KOPT-K1 (cell line): Measurements from ENCODE around the gene SAFB.

Experiments
- H3K27ac ChIP-seq: fragments of 200-600 bp; sonication (generic); 2 replicates; pipeline ENCODE4 v1.5.1; 2016; ENCODE audit warnings: antibody characterized with exemption, mild to moderate bottlenecking, low read depth, low read length; ENCODE audit not compliant: poor library complexity, severe bottlenecking
- H3K36me3 ChIP-seq: fragments of 200-600 bp; sonication (generic); 2 replicates; pipeline ENCODE4 v1.5.1; 2017; ENCODE audit warnings: antibody characterized with exemption, mild to moderate bottlenecking, low read length, moderate library complexity; ENCODE audit not compliant: insufficient read depth
- H3K9me3 ChIP-seq: fragments of 200-600 bp; sonication (generic); 2 replicates; pipeline ENCODE4 v1.5.1; 2017; ENCODE audit warnings: antibody characterized with exemption, low read length, mild to moderate bottlenecking; ENCODE audit not compliant: insufficient read depth, poor library complexity, severe bottlenecking

The SAFB gene

DNA sequence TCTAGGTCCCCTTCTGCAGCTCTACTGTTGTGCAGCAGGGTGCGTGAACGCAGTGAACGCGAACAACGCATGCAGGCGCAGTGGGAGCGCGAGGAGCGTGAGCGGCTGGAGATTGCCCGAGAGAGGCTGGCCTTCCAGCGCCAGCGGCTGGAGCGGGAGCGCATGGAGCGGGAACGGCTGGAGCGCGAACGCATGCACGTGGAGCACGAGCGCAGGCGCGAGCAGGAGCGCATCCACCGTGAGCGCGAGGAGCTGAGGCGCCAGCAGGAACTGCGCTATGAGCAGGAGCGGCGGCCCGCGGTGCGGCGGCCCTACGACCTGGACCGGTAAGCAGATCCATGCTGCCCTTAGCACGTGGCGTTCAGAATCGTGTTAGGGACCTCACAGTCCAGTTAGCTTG lies 38.6 kb downstream of the SAFB start:
- H3K9me3 ChIP-seq = no peaks in the 10 kb centered on the region
- H3K36me3 ChIP-seq = peaks cover 99% of the 10 kb centered on the region
- H3K27ac ChIP-seq = no peak overlapping the region

DNA sequence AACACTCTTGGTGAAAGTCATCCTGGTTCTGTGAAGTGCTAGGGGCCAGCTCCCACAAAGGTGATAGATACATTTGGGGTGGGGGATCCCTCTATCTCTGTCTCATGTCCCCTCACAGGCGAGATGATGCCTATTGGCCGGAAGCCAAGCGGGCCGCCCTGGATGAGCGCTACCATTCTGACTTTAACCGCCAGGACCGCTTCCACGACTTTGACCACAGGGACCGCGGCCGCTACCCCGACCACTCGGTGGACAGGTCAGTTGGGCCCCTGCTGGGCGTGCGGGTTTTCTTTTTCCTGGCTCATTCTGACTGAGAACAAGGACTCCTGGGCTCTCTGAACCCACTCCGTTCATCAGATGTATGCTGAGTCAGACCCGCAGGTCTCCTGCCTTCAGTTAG lies 41.0 kb downstream of the SAFB start:
- H3K27ac ChIP-seq = no peak overlapping the region
- peaks cover 99% of the 10 kb centered on the region for H3K36me3 ChIP-seq
- H3K9me3 ChIP-seq = no peaks in the 10 kb centered on the region

DNA sequence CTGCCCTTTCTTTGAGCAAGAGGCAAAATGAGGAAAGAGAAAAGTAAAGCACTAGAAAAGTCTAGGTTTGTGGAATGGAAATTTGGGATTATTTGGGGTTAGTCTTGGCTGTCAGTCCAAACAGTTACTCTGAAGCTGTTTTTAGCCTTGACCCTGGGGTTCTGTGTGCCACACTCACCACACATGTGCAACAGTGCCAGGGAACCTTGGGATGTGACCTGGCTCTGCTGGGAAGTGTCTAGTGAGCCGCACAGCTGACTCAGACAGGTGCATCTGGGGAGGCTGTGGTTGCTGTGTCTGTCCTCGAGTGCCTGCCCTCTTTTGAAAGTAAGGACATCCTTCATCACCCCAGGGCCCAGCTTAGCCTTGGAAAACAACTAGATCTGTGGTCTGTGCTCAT lies 41.6 kb downstream of the SAFB start:
- H3K9me3 ChIP-seq = no peaks in the 10 kb centered on the region
- H3K27ac ChIP-seq = no peak overlapping the region
- peaks cover 99% of the 10 kb centered on the region for H3K36me3 ChIP-seq

DNA sequence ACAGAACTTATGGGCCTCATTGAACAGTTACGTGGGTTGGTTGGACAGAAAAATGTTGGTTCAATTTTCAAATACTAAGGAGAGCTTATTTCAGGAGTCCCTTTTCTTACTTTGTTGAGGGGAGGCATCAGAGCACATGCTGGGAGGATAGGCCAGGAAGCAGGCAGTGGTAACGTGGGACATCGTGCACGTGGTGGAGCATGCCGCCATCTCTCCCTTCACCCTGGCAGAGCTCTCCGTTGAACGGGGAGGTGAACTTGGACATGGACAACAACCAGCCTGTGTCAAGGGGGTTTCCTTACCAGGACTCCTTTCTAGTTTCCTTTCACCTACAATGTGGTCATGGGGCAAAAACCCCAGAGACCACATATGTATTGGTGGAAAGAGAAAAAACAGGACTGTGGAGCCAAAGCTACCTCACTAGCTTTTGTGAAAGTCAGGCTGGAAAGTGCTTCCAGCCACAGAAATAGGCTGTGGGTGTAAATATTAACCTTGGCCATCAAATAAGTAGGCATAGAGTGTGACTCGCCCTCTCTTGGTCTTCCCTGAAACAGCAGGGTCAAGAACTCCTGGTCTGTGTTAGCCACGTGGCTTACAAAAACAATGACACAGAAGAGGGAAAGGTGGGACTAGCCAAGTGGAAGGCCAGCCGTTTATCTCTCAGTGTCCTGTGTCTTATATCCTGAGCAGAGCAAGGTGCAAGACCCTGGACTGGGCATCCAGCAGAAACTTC lies 43.1 kb downstream of the SAFB start:
- H3K9me3 ChIP-seq = no peaks in the 10 kb centered on the region
- H3K36me3 ChIP-seq = peaks cover 97% of the 10 kb centered on the region
- no peak overlapping the region for H3K27ac ChIP-seq

DNA sequence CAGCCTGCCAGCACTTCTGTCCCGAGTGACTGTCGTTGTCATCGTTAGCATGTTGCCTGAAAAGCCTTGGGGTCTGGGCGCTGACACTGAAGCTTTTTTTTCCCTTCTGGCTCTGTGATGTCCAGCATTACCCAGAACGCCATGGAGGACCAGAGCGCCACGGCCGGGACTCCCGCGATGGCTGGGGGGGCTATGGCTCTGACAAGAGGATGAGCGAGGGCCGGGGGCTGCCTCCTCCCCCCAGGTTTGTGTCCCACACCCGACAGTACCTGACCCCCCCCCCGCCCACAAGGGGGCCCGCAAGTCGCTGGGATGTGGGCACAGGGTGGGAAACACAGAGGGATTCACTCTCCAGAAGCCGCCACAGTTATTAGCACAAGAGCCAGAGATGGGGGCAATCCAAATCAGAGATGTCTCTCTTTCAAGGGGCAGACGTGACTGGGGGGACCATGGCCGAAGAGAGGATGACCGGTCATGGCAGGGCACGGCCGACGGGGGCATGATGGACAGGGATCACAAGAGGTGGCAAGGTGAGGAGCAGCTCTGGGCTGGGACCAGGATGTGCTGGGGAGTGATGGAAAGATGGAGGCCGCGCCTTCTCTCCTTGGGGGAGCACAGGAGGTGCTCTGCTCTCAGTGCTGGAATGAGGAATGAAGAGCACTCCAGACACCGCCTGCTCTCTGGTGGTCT lies 44.2 kb downstream of the SAFB start:
- Histone ChIP-seq H3K36me3 (peaks cover 97% of the 10 kb centered on the region), H3K9me3 (no peaks in the 10 kb centered on the region), H3K27ac (no peak overlapping the region)

DNA sequence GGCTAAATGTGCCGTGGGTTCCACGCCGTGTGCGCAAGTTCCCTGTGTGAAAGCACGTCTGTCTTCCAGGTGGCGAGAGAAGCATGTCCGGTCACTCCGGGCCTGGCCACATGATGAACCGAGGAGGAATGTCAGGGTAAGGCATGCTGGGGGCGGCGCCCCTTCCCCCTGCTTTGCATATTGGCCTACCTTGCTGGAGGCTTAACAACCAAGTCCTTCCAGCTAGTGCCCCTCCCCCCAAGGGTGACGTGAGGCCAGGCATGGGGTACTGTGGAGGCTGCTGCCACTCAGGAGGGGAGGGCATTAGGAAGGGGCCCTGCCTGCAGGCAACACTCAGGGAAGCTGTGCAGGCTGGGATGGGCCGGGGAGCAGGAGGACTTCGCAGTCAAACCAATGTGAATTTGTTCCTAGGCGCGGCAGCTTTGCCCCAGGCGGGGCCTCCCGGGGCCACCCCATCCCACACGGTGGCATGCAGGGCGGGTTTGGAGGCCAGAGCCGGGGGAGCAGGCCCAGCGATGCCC lies 44.9 kb downstream of the SAFB start:
- Histone ChIP-seq H3K36me3 (peaks cover 93% of the 10 kb centered on the region), H3K9me3 (no peaks in the 10 kb centered on the region), H3K27ac (no peak overlapping the region)

DNA sequence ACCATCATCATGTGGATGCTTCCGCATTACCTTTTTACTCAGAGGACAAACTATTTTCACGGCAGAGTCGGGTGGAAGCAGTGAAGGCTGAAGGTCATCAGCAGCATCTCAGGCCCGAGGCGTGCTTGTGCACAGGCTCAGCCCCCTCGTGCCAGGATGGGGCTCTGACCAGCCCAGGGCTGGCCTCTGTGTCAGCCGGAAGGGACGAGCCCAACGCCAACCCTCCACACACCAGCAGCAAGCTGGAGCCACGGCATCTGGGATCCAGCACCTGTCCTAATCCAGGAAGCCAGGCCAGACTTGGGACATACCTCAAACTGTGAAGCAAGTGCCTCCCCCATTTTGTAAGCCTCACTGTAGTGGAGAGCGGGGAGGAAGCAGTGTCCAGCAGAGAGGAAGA lies 46.3 kb downstream of the SAFB start:
- Histone ChIP-seq H3K27ac (no peak overlapping the region), H3K36me3 (peaks cover 91% of the 10 kb centered on the region)

DNA sequence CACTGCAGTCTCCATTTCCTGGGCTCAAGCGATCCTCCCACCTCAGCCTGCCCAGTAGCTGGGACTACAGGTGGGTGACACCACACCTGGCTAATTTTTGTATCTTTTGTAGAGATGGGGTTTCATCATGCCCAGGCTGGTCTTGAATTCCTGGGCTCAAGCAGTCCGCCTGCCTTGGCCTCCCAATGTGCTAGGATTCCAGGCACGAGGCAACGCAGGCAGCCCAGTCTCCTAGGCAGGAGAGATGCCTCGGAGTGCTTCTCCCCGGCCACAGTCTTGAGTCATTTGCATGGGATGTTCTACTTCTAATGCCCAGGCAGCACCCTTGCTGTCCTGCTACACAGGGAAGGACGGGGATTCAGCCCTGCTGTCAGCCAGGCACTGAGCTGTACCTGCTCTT lies 48.7 kb downstream of the SAFB start:
- H3K36me3 ChIP-seq = peaks cover 74% of the 10 kb centered on the region
- no peak overlapping the region for H3K27ac ChIP-seq
- no peaks in the 10 kb centered on the region for H3K9me3 ChIP-seq

More for the DNA sequence above, 46.3 kb downstream of the SAFB start:
- H3K9me3 ChIP-seq = no peaks in the 10 kb centered on the region

DNA sequence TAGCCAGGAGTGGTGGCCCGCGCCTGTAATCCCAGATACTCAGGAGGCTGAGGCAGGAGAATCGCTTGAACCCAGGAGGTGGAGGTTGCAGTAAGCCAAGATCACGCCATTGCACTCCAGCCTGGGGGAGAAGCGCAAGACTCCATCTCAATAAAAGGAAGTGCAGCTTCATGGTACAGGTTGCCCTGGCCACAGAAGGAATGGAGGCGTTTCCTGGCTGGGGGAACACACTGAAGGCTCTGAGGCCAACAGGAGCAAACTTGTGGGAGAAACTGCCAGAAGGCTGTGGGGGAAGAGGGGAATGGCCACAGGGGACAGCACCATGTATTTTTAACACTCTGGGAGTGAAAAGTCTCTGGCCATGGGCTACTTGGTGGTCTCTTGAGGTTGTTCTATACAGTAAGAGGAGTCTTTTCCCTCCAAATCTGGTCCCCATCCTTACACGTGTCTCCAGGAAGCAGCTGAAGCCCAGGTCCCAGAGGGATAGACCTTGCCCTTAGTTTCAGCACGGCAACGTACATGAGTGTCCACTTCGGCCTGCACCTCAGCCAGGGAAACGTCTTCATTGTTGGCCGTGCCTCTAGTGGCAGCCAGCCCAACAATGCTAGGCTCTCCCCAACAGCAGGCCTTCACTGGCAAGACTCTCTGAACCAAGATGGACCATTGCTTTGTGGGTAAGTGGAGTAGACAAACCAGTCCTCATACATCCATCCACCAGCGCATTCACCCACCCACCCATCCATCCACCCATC lies 50.0 kb downstream of the SAFB start:
- no peaks in the 10 kb centered on the region for H3K9me3 ChIP-seq
- no peak overlapping the region for H3K27ac ChIP-seq
- peaks cover 61% of the 10 kb centered on the region for H3K36me3 ChIP-seq

DNA sequence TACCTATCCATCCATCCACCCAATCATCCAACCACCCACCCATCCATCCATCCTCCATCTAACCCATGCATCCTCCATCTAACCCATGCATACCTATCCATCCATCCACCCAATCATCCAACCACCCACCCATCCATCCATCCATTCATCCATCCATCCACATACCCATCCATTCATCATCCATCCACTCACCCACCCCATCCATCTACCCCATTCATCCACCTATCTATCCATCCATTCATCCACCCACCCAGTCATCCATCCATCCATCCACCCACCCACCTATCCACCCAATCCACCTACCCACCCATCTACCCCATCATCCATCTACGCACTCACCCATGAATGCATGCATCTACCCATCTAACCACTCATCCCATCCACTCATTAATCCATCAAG lies 50.9 kb downstream of the SAFB start:
- H3K9me3 ChIP-seq = no peaks in the 10 kb centered on the region
- peaks cover 53% of the 10 kb centered on the region for H3K36me3 ChIP-seq
- H3K27ac ChIP-seq = no peak overlapping the region

DNA sequence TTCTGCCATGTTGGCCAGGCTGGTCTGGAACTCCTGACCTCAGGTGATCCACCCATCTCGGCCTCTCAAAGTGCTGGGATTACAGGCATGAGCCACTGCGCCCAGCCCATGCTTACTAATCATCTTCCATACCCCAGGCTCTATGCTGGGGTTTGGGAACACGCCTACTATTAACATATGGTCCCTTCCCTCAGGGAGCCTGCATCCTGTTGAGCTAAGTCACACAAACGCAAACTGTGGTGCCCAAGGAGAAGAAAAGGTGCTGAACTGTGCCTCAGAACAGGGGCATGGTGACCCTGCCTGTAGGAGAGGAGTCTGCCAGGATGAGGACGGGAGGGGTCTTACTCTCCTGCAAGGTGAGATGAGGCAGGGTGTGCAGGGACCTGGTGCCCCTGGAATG lies 51.8 kb downstream of the SAFB start:
- H3K36me3 ChIP-seq = peaks cover 44% of the 10 kb centered on the region
- no peaks in the 10 kb centered on the region for H3K9me3 ChIP-seq
- no peak overlapping the region for H3K27ac ChIP-seq

DNA sequence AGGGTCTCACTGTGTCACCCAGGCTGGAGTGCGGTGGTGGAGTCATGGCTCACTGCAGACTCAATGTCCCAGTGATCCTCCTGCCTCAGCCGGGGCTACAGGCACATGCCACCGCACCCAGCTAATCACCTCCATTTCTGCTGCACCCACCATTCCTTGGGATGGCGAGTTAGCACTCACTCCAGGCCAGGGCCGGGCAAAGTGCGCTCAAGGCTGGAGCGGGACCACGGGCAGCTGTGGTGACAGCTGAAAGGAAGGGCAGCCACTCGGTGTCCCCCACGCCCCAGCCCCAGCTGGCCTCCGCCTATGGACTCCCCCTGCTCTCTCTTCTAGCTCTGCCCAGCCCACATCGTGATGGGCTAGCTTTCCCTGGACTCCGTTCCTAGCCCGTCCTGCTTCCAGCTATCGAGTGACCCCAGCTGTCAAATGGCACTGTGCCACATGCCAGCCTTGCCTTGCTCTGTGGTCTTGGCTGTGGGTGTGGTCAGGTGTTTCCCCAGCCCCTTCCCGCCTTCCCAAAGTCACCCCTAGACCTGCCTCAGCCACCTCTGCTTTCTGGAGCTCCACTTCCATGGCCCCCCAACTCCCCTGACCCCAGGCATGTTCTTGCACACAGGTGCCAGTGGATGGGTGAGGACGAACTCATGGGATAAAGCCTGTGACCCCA lies 53.4 kb downstream of the SAFB start:
- peaks cover 31% of the 10 kb centered on the region for H3K36me3 ChIP-seq
- H3K27ac ChIP-seq = no peak overlapping the region
- H3K9me3 ChIP-seq = no peaks in the 10 kb centered on the region

DNA sequence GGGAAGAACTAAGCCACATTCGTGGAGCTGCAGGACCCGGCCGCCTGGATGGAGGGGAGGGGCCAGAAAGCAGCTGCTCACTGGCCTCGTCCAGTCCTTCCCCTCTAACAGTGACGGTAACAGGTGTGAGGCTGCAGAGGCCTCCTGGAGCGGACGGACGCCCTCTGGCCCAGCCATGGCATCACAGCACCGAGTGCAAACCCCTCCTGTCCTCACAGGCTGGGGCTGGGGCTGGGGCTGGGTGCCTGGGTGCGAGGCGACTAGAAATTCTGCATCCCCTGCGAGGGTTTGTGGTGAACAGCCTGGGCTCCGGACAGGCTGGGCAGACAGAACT lies 53.9 kb downstream of the SAFB start:
- no peaks in the 10 kb centered on the region for H3K9me3 ChIP-seq
- H3K27ac ChIP-seq = no peak overlapping the region
- H3K36me3 ChIP-seq = peaks cover 26% of the 10 kb centered on the region

DNA sequence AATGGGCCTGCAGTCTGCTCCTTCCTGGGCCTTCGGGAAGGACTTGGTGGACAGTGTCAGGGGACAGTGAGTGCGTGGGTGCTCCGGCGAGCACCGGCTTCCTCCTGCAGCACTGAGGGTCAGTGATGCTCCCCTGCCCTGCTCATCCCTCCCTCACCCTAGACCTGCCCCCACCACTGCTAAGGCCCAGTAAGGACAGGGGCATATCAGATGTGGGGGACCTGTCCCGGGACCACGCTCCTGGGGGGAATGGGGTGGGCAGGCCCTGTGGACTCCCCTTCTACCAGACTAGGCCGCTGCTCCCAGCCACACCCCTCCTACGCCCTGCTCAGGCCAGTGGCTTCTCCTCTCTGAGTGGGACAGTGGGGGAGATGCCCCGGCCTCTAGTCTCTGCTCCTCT lies 54.3 kb downstream of the SAFB start:
- Histone ChIP-seq H3K27ac (no peak overlapping the region), H3K9me3 (no peaks in the 10 kb centered on the region), H3K36me3 (peaks cover 22% of the 10 kb centered on the region)

DNA sequence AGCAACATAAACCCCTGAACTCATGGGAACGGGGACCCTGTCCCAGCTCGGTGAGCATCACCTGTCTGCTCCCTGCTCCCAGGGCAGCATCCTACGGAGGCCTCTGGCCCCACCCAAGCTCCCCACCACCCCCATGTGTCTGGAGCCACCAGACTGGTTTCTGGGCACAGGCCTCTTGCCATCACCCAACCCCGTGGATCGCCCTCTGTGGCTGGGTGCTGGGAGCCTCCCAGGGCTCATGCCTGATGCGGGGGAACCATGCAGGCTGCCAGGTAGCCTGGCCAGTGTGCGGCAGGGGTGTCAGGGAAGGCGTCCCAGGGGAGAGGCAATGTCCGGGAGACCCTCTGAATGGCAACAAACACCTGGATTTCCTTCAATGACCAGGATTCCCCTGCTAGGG lies 54.7 kb downstream of the SAFB start:
- peaks cover 20% of the 10 kb centered on the region; the same call in 1 of the 2 replicates for H3K36me3 ChIP-seq
- H3K9me3 ChIP-seq = no peaks in the 10 kb centered on the region
- no peak overlapping the region for H3K27ac ChIP-seq
